Fibroblast of pulmonary artery (primary cell): ENCODE results near the gene NCEH1.
"Not testable (repeated sequence)": the region's sequence is repeated elsewhere in the genome, so short reads cannot be mapped to it uniquely, and the experiment has no call there.

Experiments
- DNase-seq: peaks from one replicate; pipeline ENCODE4 v3.0.0-alpha.2; 2010; ENCODE audit warnings: low read depth
- H3K4me3 ChIP-seq: replicated peaks from 2 replicates; pipeline ENCODE4 v1.5.1; 2011; ENCODE audit warnings: low read depth, mild to moderate bottlenecking, control low read depth, low read length, moderate library complexity
- TF ChIP-seq, protein P1 (sequence below): IDR thresholded peaks from 2 replicates; pipeline ENCODE4 v1.5.1; 2011; ENCODE audit warnings: mild to moderate bottlenecking, control low read depth, low read length, inconsistent platforms; ENCODE audit errors: missing control alignments

NCEH1 gene

DNA sequence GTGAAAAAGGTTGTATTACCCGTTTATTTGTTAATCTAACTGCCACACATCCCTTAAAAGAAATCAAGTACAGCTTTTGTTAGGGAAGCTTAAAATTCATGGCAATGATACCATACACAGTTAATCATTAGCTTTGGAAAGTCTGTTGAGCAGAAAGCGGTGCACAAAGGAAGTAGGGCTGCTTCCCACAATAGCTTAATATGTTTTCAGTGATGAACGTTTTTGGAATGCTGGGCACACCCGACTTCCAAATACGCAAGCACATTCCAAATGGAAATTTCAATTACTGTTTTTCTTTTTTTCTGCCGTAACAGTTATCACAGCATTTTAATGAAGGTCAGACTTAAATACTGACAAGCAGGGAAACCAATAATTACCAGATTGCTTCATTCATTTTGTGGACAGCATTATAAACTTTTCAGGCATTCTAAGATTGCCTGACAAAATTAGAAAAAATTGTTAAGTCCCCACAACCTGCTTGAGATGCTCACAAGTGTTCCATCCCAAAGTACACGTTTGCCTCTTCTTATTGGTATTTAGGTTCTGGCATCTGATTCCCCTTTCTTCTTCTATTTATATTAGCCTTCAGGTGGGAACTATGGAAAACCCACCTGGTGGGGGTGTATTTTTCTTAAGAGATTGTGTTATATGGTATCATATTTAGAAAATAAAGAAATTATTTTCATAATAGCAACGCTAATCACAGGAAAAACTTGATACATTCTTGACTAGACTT, 38.5 kb upstream of the NCEH1 start:
- TF ChIP-seq, protein P1, sequence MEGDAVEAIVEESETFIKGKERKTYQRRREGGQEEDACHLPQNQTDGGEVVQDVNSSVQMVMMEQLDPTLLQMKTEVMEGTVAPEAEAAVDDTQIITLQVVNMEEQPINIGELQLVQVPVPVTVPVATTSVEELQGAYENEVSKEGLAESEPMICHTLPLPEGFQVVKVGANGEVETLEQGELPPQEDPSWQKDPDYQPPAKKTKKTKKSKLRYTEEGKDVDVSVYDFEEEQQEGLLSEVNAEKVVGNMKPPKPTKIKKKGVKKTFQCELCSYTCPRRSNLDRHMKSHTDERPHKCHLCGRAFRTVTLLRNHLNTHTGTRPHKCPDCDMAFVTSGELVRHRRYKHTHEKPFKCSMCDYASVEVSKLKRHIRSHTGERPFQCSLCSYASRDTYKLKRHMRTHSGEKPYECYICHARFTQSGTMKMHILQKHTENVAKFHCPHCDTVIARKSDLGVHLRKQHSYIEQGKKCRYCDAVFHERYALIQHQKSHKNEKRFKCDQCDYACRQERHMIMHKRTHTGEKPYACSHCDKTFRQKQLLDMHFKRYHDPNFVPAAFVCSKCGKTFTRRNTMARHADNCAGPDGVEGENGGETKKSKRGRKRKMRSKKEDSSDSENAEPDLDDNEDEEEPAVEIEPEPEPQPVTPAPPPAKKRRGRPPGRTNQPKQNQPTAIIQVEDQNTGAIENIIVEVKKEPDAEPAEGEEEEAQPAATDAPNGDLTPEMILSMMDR = no peak
- peak overlapping the region; percentile 82 for H3K4me3 ChIP-seq
- peak; percentile 95 for DNase-seq

- TF ChIP-seq, protein P1 = no peak
- peak; percentile 18 for DNase-seq
- H3K4me3 ChIP-seq = no peak overlapping the region
Measured at GRCh38 chr3:172746475-172746874, 35.6 kb upstream of the NCEH1 start.

GRCh38 chr3:172739462-172739861, 28.6 kb upstream of the NCEH1 start:
- TF ChIP-seq, protein P1 = no peak
- DNase-seq = no peak
- H3K4me3 ChIP-seq = no peak overlapping the region

DNA sequence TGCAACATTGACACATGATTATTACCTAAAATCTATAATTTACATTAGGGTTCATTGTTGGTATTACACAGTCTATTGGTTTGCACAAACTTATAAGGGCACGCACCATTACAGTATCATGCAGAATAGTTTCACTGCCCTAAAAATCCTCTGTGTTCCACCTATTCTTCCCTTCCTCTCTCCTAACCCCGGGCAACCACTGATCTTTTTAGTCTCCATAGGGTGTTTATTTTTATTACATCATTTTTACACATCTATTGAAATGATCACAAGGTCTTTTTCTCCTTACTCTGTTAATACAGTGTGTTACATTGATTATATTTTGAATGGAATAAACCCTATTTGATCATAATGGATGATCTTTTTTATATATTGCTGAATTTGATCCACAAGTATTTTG, 24.1 kb upstream of the NCEH1 start:
- DNase-seq = no peak
- TF ChIP-seq, protein P1 = no peak

GRCh38 chr3:172726380-172726779, 15.5 kb upstream of the NCEH1 start:
- TF ChIP-seq, protein P1 = no peak
- peak; percentile 7 for DNase-seq
- no peak overlapping the region for H3K4me3 ChIP-seq

More for the DNA sequence above, 24.1 kb upstream of the NCEH1 start:
- no peak overlapping the region for H3K4me3 ChIP-seq

DNA sequence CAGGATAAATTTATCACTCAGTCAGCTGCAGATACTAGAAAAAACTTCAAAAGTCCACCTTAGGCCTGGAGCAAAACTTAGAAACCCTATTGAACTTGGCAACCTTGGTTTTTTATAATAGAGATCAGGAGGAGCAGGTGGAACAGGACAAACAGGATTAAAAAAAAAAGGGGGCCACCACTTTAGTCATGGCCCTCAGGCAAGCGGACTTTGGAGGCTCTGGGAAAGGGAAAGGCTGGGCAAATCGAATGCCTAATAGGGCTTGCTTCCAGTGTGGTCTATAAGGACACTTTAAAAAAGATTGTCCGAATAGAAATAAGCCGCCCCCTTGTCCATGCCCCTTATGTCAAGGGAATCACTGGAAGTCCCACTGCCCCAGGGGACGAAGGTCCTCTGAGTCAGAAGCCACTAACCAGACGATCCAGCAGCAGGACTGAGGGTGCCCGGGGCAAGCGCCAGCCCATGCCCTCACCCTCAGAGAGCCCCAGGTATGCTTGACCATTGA, 11.7 kb upstream of the NCEH1 start:
- H3K4me3 ChIP-seq, DNase-seq: not testable (repeated sequence)

DNA sequence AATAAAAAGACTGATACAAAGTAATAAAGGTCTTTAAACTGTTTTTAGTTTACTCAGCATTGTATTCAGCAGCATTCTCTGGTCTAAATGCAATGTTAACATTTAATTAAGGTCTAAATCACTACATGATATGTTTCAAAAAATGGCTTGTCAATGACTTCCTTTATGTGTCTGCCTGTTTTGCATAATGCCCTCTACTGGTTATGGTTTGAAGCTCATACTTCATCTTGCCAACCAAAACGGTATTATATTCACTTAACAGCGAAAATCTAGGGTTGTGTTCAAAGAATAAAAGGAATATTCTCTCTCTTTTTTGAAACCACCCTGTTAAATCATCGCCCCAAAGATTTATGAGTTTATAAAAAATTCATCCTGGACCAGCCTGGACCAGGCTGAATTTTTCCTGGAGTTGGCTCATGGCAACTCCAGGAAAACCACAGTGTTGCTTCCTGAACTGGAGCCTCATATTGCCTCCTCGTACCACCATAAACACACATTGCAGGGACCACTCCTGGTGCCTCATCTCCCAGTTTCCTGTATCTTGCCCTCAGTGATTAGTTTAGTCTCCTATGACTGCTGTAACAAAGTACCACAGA, 6.7 kb upstream of the NCEH1 start:
- TF ChIP-seq, protein P1 = peak; percentile 51
- DNase-seq = peak; percentile 27
- no peak overlapping the region for H3K4me3 ChIP-seq
